Measurements from ENCODE around the gene CTF1. TPM values are rescaled to one million over a fixed set of nuclear protein-coding genes. Genes with fewer than 3 reads are reported as not detected.

CTF1 gene
- total RNA-seq, 1 experiment from 2014 or later, result 11.6 TPM

DNA sequence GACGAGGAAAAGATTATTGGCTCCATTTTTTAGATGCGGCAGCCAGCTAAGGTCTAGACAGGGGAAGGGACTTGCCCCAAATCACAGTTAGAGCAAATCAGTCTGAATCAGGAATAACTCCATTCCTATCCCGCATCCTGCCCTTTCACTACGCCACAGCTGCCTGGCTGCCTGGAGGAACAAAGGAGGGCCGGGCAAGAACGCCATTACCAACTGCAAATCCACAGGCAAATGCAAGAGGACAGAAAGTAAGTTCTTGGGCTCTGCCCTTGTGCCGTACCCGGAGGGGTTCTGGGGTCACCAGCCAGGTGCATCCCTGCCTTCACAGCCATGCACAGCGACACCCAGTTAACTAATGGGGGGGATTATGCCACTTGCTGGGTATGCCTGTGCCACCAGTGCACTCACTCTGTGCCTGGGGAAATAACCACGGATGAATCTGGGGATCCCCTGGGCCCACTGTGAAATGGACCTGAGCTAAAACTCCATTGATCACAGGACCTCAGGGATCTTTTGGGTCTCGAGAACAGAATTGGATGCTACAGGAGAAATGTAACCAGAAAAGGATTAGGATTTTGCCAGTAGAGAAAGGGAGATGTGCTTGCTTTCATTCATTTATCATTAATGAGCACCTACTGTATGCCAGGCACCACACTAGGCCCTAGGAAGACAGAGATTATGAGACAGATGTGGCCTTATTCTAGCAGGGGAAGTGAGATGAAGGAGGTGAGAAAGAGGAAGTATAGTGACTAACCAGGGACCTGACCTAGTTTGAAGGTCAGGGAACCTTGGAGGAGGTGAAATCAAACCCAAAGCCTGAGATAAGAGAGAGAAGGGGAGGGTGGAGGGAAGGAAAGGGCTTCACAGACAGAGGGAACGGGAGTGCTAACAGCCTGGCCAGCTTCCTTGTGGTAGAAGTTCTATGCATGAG lies 20.3 kb upstream of the CTF1 start:
- CTCF ChIA-PET, result no interaction called here
- Histone ChIP-seq H3F3A (ENCODE audit: insufficient read depth, low read depth) (peaks cover 27% of the 10 kb centered on the region), H3K4me1 (replicated peaks; ENCODE audit: insufficient read depth) (peaks cover 18% of the 10 kb centered on the region), H4K20me1 (ENCODE audit: insufficient read depth) (no peaks in the 10 kb centered on the region), H2AFZ (peak overlapping the region; percentile 98), H3K9me3 (ENCODE audit: insufficient read depth, low read depth) (no peaks in the 10 kb centered on the region), H3K27ac (peak overlapping the region; percentile 48; the same call in 1 of the 2 replicates), H3K27me3 (ENCODE audit: insufficient read depth, low read depth) (no peaks in the 10 kb centered on the region), H3K4me3 (peak overlapping the region; percentile 97), H3K9me2 (ENCODE audit: insufficient read depth) (no peaks in the 10 kb centered on the region), H3K79me2 (ENCODE audit: low read depth) (peaks cover 24% of the 10 kb centered on the region), H3K4me2 (peak overlapping the region; percentile 92), H3K36me3 (ENCODE audit: low read depth) (no peaks in the 10 kb centered on the region)
- intact Hi-C loops (cut with micrococcal nuclease; ENCODE audit: unreplicated experiment), result loop anchor here (1.0 to 2.0 kb wide), 4 partner anchors 18 to 89 kb away; partner anchors contain the start of genes BCL7C, FBXL19 and ZNF629
- peak; percentile 29 to 35 for DNase-seq
- TF ChIP-seq CTCF (conservative IDR thresholded peaks at IDR 0.05) (no peak), EZH2 (IDR thresholded peaks at IDR 0.05; ENCODE audit: low read depth) (no peak)
- POLR2A ChIA-PET (ENCODE audit: unreplicated experiment), result no interaction called here
- no TSS peak for BruUV-seq (replicated peaks)

DNA sequence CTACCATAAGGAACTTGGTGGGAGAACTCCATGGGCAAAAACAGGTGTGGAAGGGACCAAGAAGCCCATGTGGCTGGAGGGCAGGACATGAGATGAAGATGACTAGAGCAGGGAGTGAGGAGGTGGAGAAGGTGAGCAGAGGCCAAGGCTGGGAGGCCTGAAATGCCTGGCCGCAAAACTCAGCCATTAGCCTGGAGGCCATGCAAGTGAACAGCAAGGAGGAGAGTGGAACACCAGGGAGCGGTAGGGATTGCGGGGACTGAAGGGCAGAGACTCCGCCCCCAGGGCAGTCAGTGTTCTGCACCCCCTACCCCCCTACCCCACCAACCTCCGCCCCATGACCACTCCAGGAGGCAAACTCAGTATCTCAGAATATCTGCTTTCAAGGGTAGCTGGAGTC lies 19.5 kb upstream of the CTF1 start:
- H2AFZ ChIP-seq, result no peak overlapping the region
- H4K20me1 ChIP-seq (ENCODE audit: insufficient read depth), result no peaks in the 10 kb centered on the region
- POLR2A ChIA-PET (ENCODE audit: unreplicated experiment), result no interaction called here
- H3K9me3 ChIP-seq (ENCODE audit: insufficient read depth, low read depth), result no peaks in the 10 kb centered on the region
- H3K79me2 ChIP-seq (ENCODE audit: low read depth), result peaks cover 24% of the 10 kb centered on the region
- CTCF ChIA-PET, result no interaction called here
- no peaks in the 10 kb centered on the region for H3K27me3 ChIP-seq (ENCODE audit: insufficient read depth, low read depth)
- H3F3A ChIP-seq (ENCODE audit: insufficient read depth, low read depth), result peaks cover 29% of the 10 kb centered on the region
- intact Hi-C loops (cut with micrococcal nuclease; ENCODE audit: unreplicated experiment), result no loop called here
- no peaks in the 10 kb centered on the region for H3K9me2 ChIP-seq (ENCODE audit: insufficient read depth)
- H3K27ac ChIP-seq, result no peak overlapping the region
- no TSS peak for BruUV-seq (replicated peaks)
- no peak for TF ChIP-seq CTCF (conservative IDR thresholded peaks at IDR 0.05)
- TF ChIP-seq EZH2 (IDR thresholded peaks at IDR 0.05; ENCODE audit: low read depth), result no peak
- no peaks in the 10 kb centered on the region for H3K36me3 ChIP-seq (ENCODE audit: low read depth)
- no peak overlapping the region; the same call in 1 of the 2 replicates for H3K4me3 ChIP-seq
- H3K4me1 ChIP-seq (replicated peaks; ENCODE audit: insufficient read depth), result peaks cover 18% of the 10 kb centered on the region
- peak overlapping the region; percentile 92 for H3K4me2 ChIP-seq
- DNase-seq, result no peak

GRCh38 chr16:30882429-30883310 lies 13.7 kb upstream of the CTF1 start:
- no TSS peak for BruUV-seq (replicated peaks)
- 0 out of 2 replicates have a peak, but pooled peaks cover 7% of the 10 kb centered on the region for H3K36me3 ChIP-seq (ENCODE audit: low read depth)
- no peaks in the 10 kb centered on the region for H4K20me1 ChIP-seq (ENCODE audit: insufficient read depth)
- H2AFZ ChIP-seq, result no peak overlapping the region
- no peaks in the 10 kb centered on the region for H3K9me3 ChIP-seq (ENCODE audit: insufficient read depth, low read depth)
- H3K79me2 ChIP-seq (ENCODE audit: low read depth), result no peaks in the 10 kb centered on the region
- intact Hi-C loops (cut with micrococcal nuclease; ENCODE audit: unreplicated experiment), result no loop called here
- H3K4me3 ChIP-seq, result no peak overlapping the region
- TF ChIP-seq EZH2 (IDR thresholded peaks at IDR 0.05; ENCODE audit: low read depth), result no peak
- no peak for TF ChIP-seq CTCF (conservative IDR thresholded peaks at IDR 0.05)
- no peaks in the 10 kb centered on the region for H3K4me1 ChIP-seq (replicated peaks; ENCODE audit: insufficient read depth)
- POLR2A ChIA-PET (ENCODE audit: unreplicated experiment), result interaction anchor here (0.7 kb wide), 1 partner anchor 380 kb away, joined by 5 read pairs; no protein-coding TSS in a partner anchor
- H3F3A ChIP-seq (ENCODE audit: insufficient read depth, low read depth), result peaks cover 35% of the 10 kb centered on the region; the same call in 1 of the 2 replicates
- H3K9me2 ChIP-seq (ENCODE audit: insufficient read depth), result no peaks in the 10 kb centered on the region
- no peak overlapping the region for H3K4me2 ChIP-seq
- DNase-seq, result no peak
- no peak overlapping the region for H3K27ac ChIP-seq
- CTCF ChIA-PET, result no interaction called here
- H3K27me3 ChIP-seq (ENCODE audit: insufficient read depth, low read depth), result no peaks in the 10 kb centered on the region
